ENCODE results near the gene ZNF33B.

GRCh38 chr10:42593284-42593683, 45.1 kb downstream of the ZNF33B start:
- TF ChIP-seq CTCF (IDR thresholded peaks at IDR 0.05 in 8 of 11, conservative IDR thresholded peaks at IDR 0.05 in 3 of 11) (no peak), POLR2AphosphoS5 (IDR thresholded peaks at IDR 0.05) (no peak)
